DND-41 (cell line): Measurements from ENCODE around the gene PPP6R2.

Source experiments
- ATAC-seq: fragments of 200-7000 bp; cut with Tn5 transposase; 3 replicates; pipeline ENCODE4 v1.9.1; 2021; ENCODE audit warnings: low read depth; ENCODE audit not compliant: insufficient read depth
- DNase-seq: peaks from one replicate; pipeline ENCODE4 v3.0.0-alpha.2; 2020
- H2AFZ ChIP-seq: 2 replicates; pipeline ENCODE4 v1.6.0; 2012; ENCODE audit warnings: low read depth, low read length
- H3K27ac ChIP-seq: 2 replicates; pipeline ENCODE4 v1.5.1; 2012; ENCODE audit warnings: low read length, inconsistent platforms
- H3K27me3 ChIP-seq: fragments of 200-600 bp; sonication (generic); 2 replicates; pipeline ENCODE4 v1.6.0; 2012; ENCODE audit warnings: low read length, mild to moderate bottlenecking, inconsistent platforms; ENCODE audit not compliant: insufficient read depth, poor library complexity
- H3K36me3 ChIP-seq: 2 replicates; pipeline ENCODE4 v1.5.1; 2012; ENCODE audit warnings: low read length, inconsistent platforms; ENCODE audit not compliant: insufficient read depth
- H3K4me1 ChIP-seq: 2 replicates; pipeline ENCODE4 v1.5.1; 2012; ENCODE audit warnings: mild to moderate bottlenecking, low read length; ENCODE audit not compliant: insufficient read depth
- H3K4me2 ChIP-seq: 2 replicates; pipeline ENCODE4 v1.6.0; 2012; ENCODE audit warnings: mild to moderate bottlenecking, moderate library complexity, low read length, inconsistent platforms; ENCODE audit not compliant: insufficient read depth
- H3K4me3 ChIP-seq, 2 experiments: fragments of 200-600 bp in 1 of 2; shearing (Covaris generic) in 1 of 2; 2 replicates each; pipeline ENCODE4 v1.5.1; 2012 to 2016; ENCODE audit warnings: inconsistent platforms in 2 of 2, low read length in 2 of 2, mild to moderate bottlenecking in 2 of 2, low read depth in 1 of 2, moderate library complexity in 1 of 2
- H3K79me2 ChIP-seq: 2 replicates; pipeline ENCODE4 v1.6.0; 2012; ENCODE audit warnings: low read length, inconsistent platforms; ENCODE audit not compliant: insufficient read depth
- H3K9ac ChIP-seq: 2 replicates; pipeline ENCODE4 v1.6.0; 2012; ENCODE audit warnings: low read depth, mild to moderate bottlenecking, inconsistent platforms, low read length, moderate library complexity
- H3K9me3 ChIP-seq: 2 replicates; pipeline ENCODE4 v1.5.1; 2012; ENCODE audit warnings: low read length, moderate library complexity, mild to moderate bottlenecking, inconsistent platforms; ENCODE audit not compliant: insufficient read depth, severe bottlenecking
- H4K20me1 ChIP-seq: 2 replicates; pipeline ENCODE4 v1.6.0; 2012; ENCODE audit warnings: low read length; ENCODE audit not compliant: insufficient read depth
- EZH2 ChIP-seq: IDR thresholded peaks from 3 replicates; pipeline ENCODE4 v1.6.1; 2012; ENCODE audit warnings: borderline replicate concordance, low read depth, mild to moderate bottlenecking, moderate library complexity, low read length, inconsistent platforms; ENCODE audit not compliant: severe bottlenecking
- TF ChIP-seq, protein P1 (sequence below): IDR thresholded peaks from 2 replicates; pipeline ENCODE4 v1.5.1; 2012; ENCODE audit warnings: borderline replicate concordance, low read length, moderate library complexity, mild to moderate bottlenecking; ENCODE audit not compliant: poor library complexity, severe bottlenecking; ENCODE audit errors: extremely low read depth

The PPP6R2 gene

DNA sequence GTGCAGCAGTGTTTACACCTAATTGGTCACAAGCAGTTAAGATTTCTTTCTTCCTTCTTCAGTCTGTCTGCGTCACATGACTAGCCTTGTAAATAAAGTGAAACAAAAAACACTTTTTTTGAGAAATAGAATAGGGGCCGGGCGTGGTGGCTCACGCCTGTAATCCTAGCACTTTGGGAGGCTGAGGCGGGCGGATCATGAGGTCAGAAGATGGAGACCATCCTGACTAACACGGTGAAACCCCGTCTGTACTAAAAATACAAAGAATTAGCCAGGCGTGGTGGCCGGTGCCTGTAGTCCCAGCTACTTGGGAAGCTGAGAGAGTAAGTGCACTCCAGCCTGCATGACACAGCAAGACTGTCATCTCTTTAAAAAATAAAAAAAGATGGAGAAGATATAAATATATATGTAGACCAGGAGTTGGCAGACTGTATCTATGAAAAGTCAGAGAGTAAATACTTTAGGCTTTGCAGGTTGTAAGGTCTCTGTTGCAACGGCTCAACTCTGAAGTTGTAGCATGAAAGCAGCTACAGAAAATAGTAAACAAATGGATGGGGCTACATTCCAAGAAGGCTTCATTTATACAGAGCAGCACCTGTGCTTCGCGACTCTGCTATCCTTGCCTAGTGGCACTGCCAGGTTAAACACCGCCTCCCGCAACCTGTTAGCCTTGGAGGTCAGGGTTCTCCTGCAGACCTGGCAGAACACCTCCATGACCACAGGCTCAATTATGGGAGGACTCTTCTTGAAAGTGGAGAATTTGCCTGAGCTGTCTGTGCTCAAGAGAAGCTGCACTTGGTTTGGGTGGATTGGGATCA, 55.9 kb downstream of the PPP6R2 start:
- peaks cover 68% of the 10 kb centered on the region for H3K36me3 ChIP-seq
- H3K4me1 ChIP-seq, result no peaks in the 10 kb centered on the region
- H3K27ac ChIP-seq, result no peak overlapping the region
- no peak for TF ChIP-seq EZH2
- TF ChIP-seq, protein P1, sequence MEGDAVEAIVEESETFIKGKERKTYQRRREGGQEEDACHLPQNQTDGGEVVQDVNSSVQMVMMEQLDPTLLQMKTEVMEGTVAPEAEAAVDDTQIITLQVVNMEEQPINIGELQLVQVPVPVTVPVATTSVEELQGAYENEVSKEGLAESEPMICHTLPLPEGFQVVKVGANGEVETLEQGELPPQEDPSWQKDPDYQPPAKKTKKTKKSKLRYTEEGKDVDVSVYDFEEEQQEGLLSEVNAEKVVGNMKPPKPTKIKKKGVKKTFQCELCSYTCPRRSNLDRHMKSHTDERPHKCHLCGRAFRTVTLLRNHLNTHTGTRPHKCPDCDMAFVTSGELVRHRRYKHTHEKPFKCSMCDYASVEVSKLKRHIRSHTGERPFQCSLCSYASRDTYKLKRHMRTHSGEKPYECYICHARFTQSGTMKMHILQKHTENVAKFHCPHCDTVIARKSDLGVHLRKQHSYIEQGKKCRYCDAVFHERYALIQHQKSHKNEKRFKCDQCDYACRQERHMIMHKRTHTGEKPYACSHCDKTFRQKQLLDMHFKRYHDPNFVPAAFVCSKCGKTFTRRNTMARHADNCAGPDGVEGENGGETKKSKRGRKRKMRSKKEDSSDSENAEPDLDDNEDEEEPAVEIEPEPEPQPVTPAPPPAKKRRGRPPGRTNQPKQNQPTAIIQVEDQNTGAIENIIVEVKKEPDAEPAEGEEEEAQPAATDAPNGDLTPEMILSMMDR, result no peak
- DNase-seq (no peak), ATAC-seq (no peak)
- H3K9me3 ChIP-seq, result no peaks in the 10 kb centered on the region
- H3K79me2 ChIP-seq, result peaks cover 51% of the 10 kb centered on the region
- H3K27me3 ChIP-seq, result no peaks in the 10 kb centered on the region
- H3K4me3 ChIP-seq, result no peak overlapping the region
- H4K20me1 ChIP-seq, result peaks cover 40% of the 10 kb centered on the region
- no peak overlapping the region for H3K9ac ChIP-seq
- no peak overlapping the region for H3K4me2 ChIP-seq
- no peak overlapping the region for H2AFZ ChIP-seq

DNA sequence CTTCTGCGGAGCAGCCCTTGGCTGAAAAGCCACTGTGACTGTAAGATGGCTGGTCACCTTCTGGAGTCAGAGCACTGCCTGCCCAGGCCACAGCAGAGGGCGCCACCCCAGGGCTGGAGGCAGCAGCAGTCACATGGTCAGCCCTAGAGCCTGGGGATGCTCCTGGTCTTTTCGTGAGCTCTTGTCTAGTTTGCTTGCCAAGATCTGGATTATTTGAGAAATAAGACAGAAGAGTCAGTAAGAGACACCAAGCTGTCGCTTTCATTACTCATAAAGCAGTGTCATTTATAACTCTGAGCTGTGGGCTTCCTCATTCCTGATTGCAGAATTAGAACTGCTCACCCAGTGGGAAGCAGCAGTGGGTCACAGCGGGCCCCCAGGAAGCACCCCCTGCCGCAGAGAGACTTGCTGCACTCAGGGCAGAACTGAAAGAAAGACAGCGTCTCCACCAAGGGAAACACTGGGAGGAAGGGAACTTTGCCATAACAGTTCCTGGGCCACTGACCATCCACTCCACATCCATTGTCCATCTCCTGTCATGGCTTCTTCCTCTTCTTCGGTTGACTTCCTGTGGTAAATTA, 56.7 kb downstream of the PPP6R2 start:
- Histone ChIP-seq H3K27me3 (no peaks in the 10 kb centered on the region), H3K4me3 (no peak overlapping the region), H3K27ac (peak overlapping the region; percentile 20; the same call in 1 of the 2 replicates), H2AFZ (no peak overlapping the region), H3K9me3 (no peaks in the 10 kb centered on the region), H3K9ac (no peak overlapping the region), H3K36me3 (peaks cover 69% of the 10 kb centered on the region), H3K4me2 (no peak overlapping the region), H4K20me1 (peaks cover 39% of the 10 kb centered on the region), H3K4me1 (no peaks in the 10 kb centered on the region), H3K79me2 (peaks cover 54% of the 10 kb centered on the region)
- no peak; the same call in 2 of the 3 replicates for ATAC-seq
- no peak for TF ChIP-seq EZH2
- TF ChIP-seq, protein P1, result peak; percentile 41
- DNase-seq, result no peak

DNA sequence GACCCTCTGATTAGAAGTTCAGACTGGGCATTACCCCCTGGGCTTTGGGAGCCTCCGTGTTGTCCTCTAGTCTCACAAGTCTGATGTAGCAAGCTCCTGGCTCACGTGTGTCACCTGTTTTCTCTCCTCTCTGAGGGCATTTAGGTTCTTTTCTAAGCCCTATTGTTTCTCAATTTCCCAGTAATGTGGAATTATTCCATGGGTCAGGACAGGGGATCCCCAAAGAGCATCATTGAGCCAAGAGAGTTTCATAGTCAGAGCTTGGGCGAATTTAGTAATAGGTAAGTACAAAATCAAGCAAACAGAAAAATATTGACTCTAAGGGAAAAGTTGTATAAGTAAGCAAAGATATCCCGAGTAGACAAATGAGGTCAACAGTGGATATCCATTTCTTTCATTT, 57.3 kb downstream of the PPP6R2 start:
- DNase-seq (no peak), ATAC-seq (no peak)
- H3K79me2 ChIP-seq, result peaks cover 51% of the 10 kb centered on the region
- no peak overlapping the region for H3K27ac ChIP-seq
- H3K9ac ChIP-seq, result no peak overlapping the region
- TF ChIP-seq, protein P1, result no peak
- no peak for TF ChIP-seq EZH2
- H3K4me2 ChIP-seq, result no peak overlapping the region
- H3K4me1 ChIP-seq, result no peaks in the 10 kb centered on the region
- H3K36me3 ChIP-seq, result peaks cover 67% of the 10 kb centered on the region
- no peak overlapping the region for H2AFZ ChIP-seq
- H3K27me3 ChIP-seq, result no peaks in the 10 kb centered on the region
- no peaks in the 10 kb centered on the region for H3K9me3 ChIP-seq
- no peak overlapping the region for H3K4me3 ChIP-seq
- peaks cover 36% of the 10 kb centered on the region for H4K20me1 ChIP-seq
